Retinal pigment epithelial cell (primary cell): ENCODE data around the gene SEMA5A.

Experiments used
- DNase-seq: peaks from one replicate; pipeline ENCODE4 v3.0.0-alpha.2; 2010; ENCODE audit warnings: low read depth
- H3K4me3 ChIP-seq: 2 replicates; pipeline ENCODE4 v1.5.1; 2011; ENCODE audit warnings: mild to moderate bottlenecking, low read length, control low read depth, moderate library complexity
- CTCF ChIP-seq: conservative IDR thresholded peaks from 2 replicates; pipeline ENCODE4 v1.5.1; 2011; ENCODE audit warnings: low read depth, low read length, control low read depth, inconsistent platforms

Gene SEMA5A

GRCh38 chr5:9056046-9056445, 489.8 kb downstream of the SEMA5A start:
- no peak overlapping the region for H3K4me3 ChIP-seq
- DNase-seq, result no peak
- no peak for TF ChIP-seq CTCF

GRCh38 chr5:9054821-9055589, 490.9 kb downstream of the SEMA5A start:
- no peak for DNase-seq
- no peak overlapping the region for H3K4me3 ChIP-seq
- no peak for TF ChIP-seq CTCF

DNA sequence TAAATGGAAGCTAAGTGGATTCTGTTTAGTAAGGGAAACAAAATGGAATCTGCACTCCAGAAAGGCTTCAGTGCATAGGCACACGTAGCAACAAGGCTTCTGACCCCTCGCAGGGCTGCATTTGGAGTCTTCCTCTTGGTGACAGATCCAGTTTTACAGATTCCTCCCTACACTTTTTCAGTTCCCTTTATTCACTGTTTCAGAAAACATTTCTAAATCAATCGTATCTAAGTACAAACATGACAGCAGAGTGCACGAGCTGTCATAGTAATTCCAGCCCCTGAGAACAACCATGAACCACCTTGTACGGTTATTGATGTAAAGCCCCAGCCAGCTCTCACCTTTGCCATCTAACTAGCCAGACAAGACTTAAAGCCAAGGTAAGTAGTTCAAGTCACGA, 491.6 kb downstream of the SEMA5A start:
- H3K4me3 ChIP-seq, result no peak overlapping the region
- DNase-seq, result no peak
- no peak for TF ChIP-seq CTCF

DNA sequence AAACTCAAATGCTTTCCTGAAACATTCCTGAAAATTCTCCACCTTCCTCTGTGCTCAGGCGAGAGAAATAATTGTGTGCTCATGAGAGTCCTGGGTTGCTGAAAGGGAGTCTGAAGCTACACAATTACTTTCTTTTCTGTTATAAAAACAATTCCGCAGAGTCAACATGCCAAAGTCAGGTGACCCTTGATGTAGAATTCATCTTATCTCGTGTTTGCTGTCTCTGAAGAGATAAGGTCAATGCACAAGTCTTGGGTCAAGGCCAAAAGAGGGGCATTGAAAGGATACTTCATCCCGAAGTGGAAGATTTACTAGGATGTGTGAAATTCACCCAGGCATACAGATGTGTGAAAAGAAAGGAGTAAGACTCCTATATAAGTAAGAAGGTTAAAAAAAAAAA, 493.5 kb downstream of the SEMA5A start:
- TF ChIP-seq CTCF, result no peak
- H3K4me3 ChIP-seq, result no peak overlapping the region
- DNase-seq, result no peak

- TF ChIP-seq CTCF, result no peak
- no peak for DNase-seq
Observed at GRCh38 chr5:9051779-9052178, 494.1 kb downstream of the SEMA5A start.

GRCh38 chr5:9047932-9048331, 497.9 kb downstream of the SEMA5A start:
- DNase-seq, result no peak
- no peak overlapping the region for H3K4me3 ChIP-seq
- TF ChIP-seq CTCF, result no peak

More at GRCh38 chr5:9051779-9052178, 494.1 kb downstream of the SEMA5A start:
- H3K4me3 ChIP-seq, result no peak overlapping the region

DNA sequence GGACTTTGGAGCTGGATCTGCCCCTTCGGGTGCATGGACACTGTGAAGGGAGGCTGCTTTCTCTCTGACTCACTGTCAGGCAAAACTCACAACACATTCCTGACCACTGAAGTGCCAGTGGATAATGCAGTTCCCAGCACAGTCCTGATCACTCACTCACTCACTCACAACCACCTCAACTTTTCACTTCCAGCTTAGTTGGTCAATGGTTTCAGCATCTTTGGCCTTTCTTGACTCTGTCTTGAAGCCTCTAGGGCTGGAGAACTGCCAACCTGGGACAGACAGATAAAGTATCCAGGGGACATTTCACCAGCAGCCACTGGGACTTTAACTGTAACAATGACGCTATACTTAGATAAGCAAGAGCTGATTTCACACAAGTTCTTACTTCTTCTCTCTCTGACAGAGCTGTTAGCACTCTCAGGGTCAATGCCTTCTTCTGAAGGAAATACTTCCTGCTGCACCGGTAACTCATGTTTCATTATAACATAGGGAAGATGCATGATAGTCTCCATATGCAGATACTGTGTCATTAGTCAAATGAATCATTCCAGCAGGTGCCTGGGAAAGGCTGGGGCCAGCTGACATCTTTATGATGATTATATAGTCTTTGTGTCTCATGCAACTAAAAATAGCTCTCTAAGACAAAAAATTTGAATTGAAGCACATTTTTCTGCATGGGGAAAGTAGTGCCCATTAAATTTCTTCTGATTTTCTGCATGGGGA, 499.0 kb downstream of the SEMA5A start:
- peak; percentile 77 for DNase-seq
- no peak for TF ChIP-seq CTCF
- H3K4me3 ChIP-seq, result no peak overlapping the region
